HEK293 (cell line): ENCODE data around the gene CASP7.

Experiments
- CTCF ChIP-seq: fragments of 450-650 bp; formaldehyde crosslinking; IDR thresholded peaks from 2 replicates; pipeline ENCODE4 v1.5.1; 2016; ENCODE audit warnings: missing biosample characterization, missing genetic modification characterization
- EGR2 ChIP-seq: fragments of 450-650 bp; formaldehyde crosslinking; IDR thresholded peaks from 2 replicates; pipeline ENCODE4 v1.5.1; 2016; ENCODE audit warnings: low read depth, missing biosample characterization, missing genetic modification characterization
- PATZ1 ChIP-seq: fragments of 450-650 bp; formaldehyde crosslinking; IDR thresholded peaks from 2 replicates; pipeline ENCODE4 v1.5.1; 2016; ENCODE audit warnings: missing biosample characterization, missing genetic modification characterization
- SP2 ChIP-seq: fragments of 450-650 bp; formaldehyde crosslinking; IDR thresholded peaks from 2 replicates; pipeline ENCODE4 v1.5.1; 2016; ENCODE audit warnings: missing biosample characterization, missing genetic modification characterization
- ZBTB6 ChIP-seq: fragments of 450-650 bp; formaldehyde crosslinking; IDR thresholded peaks from 2 replicates; pipeline ENCODE4 v1.5.1; 2017; ENCODE audit warnings: missing biosample characterization, missing genetic modification characterization
- ZNF18 ChIP-seq: fragments of 450-650 bp; formaldehyde crosslinking; IDR thresholded peaks from 2 replicates; pipeline ENCODE4 v1.5.1; 2016; ENCODE audit warnings: missing biosample characterization, missing genetic modification characterization
- ZNF292 ChIP-seq: fragments of 450-650 bp; formaldehyde crosslinking; IDR thresholded peaks from 2 replicates; pipeline ENCODE4 v1.5.1; 2016; ENCODE audit warnings: low read depth, missing biosample characterization, missing genetic modification characterization, borderline replicate concordance
- ZNF423 ChIP-seq: fragments of 450-650 bp; formaldehyde crosslinking; IDR thresholded peaks from 2 replicates; pipeline ENCODE4 v1.5.1; 2016; ENCODE audit warnings: missing biosample characterization, missing genetic modification characterization
- ZNF701 ChIP-seq: fragments of 450-650 bp; formaldehyde crosslinking; IDR thresholded peaks from 2 replicates; pipeline ENCODE4 v1.5.1; 2016; ENCODE audit warnings: missing biosample characterization, missing genetic modification characterization
- ZNF76 ChIP-seq: fragments of 450-650 bp; formaldehyde crosslinking; IDR thresholded peaks from 2 replicates; pipeline ENCODE4; 2016; ENCODE audit warnings: low read depth, missing biosample characterization, missing genetic modification characterization, borderline replicate concordance
- TF ChIP-seq, protein P1 (sequence below): fragments of 450-650 bp; formaldehyde crosslinking; IDR thresholded peaks from 2 replicates; pipeline ENCODE4 v1.5.1; 2016; ENCODE audit warnings: missing biosample characterization, missing genetic modification characterization

DNA sequence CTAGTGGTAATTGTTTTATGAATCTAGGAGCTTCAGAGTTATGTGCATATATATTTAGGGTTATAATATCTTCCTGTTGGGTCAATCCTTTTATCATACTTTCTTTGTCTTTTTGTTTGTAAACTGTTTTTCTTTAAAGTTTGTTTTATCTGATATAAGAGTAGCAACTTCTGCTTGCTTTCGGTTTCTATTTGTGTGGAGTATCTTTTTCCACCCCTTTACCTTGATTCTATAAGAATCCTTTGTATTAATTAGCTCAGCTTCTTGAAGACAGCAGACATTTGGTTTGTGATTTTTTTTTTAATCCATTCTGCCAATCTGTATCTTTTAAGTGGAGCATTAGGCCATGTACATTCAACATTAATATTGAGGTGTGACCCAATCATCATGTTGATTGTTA, 9.3 kb downstream of the CASP7 start:
- TF ChIP-seq ZNF701 (no peak), ZNF292 (tag by site-specific recombination) (no peak), CTCF (tag by site-specific recombination) (no peak), SP2 (tag by site-specific recombination) (no peak), ZBTB6 (tag by site-specific recombination) (no peak), PATZ1 (no peak), ZNF76 (tag by site-specific recombination) (no peak), ZNF18 (tag by site-specific recombination) (no peak), EGR2 (no peak), ZNF423 (tag by site-specific recombination) (no peak)
- TF ChIP-seq, protein P1, sequence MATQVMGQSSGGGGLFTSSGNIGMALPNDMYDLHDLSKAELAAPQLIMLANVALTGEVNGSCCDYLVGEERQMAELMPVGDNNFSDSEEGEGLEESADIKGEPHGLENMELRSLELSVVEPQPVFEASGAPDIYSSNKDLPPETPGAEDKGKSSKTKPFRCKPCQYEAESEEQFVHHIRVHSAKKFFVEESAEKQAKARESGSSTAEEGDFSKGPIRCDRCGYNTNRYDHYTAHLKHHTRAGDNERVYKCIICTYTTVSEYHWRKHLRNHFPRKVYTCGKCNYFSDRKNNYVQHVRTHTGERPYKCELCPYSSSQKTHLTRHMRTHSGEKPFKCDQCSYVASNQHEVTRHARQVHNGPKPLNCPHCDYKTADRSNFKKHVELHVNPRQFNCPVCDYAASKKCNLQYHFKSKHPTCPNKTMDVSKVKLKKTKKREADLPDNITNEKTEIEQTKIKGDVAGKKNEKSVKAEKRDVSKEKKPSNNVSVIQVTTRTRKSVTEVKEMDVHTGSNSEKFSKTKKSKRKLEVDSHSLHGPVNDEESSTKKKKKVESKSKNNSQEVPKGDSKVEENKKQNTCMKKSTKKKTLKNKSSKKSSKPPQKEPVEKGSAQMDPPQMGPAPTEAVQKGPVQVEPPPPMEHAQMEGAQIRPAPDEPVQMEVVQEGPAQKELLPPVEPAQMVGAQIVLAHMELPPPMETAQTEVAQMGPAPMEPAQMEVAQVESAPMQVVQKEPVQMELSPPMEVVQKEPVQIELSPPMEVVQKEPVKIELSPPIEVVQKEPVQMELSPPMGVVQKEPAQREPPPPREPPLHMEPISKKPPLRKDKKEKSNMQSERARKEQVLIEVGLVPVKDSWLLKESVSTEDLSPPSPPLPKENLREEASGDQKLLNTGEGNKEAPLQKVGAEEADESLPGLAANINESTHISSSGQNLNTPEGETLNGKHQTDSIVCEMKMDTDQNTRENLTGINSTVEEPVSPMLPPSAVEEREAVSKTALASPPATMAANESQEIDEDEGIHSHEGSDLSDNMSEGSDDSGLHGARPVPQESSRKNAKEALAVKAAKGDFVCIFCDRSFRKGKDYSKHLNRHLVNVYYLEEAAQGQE (tag by site-specific recombination): no peak
